PC-9 (cell line): ENCODE results near the gene APOA4. TPM values are rescaled to one million over a fixed set of nuclear protein-coding genes. Genes with fewer than 3 reads are reported as not detected.

Experiments used
- BruUV-seq: library from RNA; stranded (reverse); fragments of 400-500 nt; replicated peaks from 2 replicates; lab custom pipeline; 2021; lab: Mats Ljungman, UMichigan
- CTCF ChIA-PET: fragments of 300-600 bp; sonication (Branson Sonifier 250); formaldehyde crosslinking; loops from one replicate; lab custom pipeline; 2022; ENCODE audit warnings: antibody characterized with exemption; lab: Charles Lee
- POLR2A ChIA-PET: fragments of 300-600 bp; sonication (Branson Sonifier 250); formaldehyde crosslinking; loops from one replicate; lab custom pipeline; 2022; ENCODE audit warnings: antibody characterized with exemption; ENCODE audit not compliant: unreplicated experiment; lab: Charles Lee
- DNase-seq, 2 experiments: peaks; one replicate each; pipeline versions ENCODE4 v3.0.0 to v3.0.0-alpha.2; 2015 to 2022; ENCODE audit warnings: mixed read lengths in 1 of 2
- H2AFZ ChIP-seq: fragments of 200-600 bp; sonication (generic); 2 replicates; pipeline ENCODE4 v1.8.1; 2017; ENCODE audit warnings: antibody characterized with exemption
- H3F3A ChIP-seq: fragments of 200-600 bp; sonication (generic); 2 replicates; pipeline ENCODE4 v1.8.1; 2017; ENCODE audit warnings: antibody characterized with exemption, mild to moderate bottlenecking, low read depth; ENCODE audit not compliant: insufficient read depth
- H3K27ac ChIP-seq: fragments of 200-600 bp; sonication (generic); 2 replicates; pipeline ENCODE4 v1.6.1; 2016; ENCODE audit warnings: mixed run types
- H3K27me3 ChIP-seq: fragments of 200-600 bp; sonication (generic); 2 replicates; pipeline ENCODE4 v1.6.1; 2016; ENCODE audit warnings: low read depth, mixed run types; ENCODE audit not compliant: insufficient read depth
- H3K36me3 ChIP-seq: fragments of 200-600 bp; sonication (generic); 2 replicates; pipeline ENCODE4 v1.6.1; 2016; ENCODE audit warnings: low read depth, mixed run types
- H3K4me1 ChIP-seq: fragments of 200-600 bp; sonication (generic); replicated peaks from 2 replicates; pipeline ENCODE4 v1.6.1; 2016; ENCODE audit warnings: mixed run types; ENCODE audit not compliant: insufficient read depth
- H3K4me2 ChIP-seq: fragments of 200-600 bp; sonication (generic); 2 replicates; pipeline ENCODE4 v1.6.1; 2017; ENCODE audit warnings: mixed run types
- H3K4me3 ChIP-seq: fragments of 200-600 bp; sonication (generic); 2 replicates; pipeline ENCODE4 v1.6.1; 2016; ENCODE audit warnings: mixed run types
- H3K79me2 ChIP-seq: fragments of 200-600 bp; sonication (generic); 2 replicates; pipeline ENCODE4 v1.6.1; 2017; ENCODE audit warnings: low read depth, mixed run types
- H3K9me2 ChIP-seq: fragments of 200-600 bp; sonication (generic); 2 replicates; pipeline ENCODE4 v1.8.1; 2017; ENCODE audit warnings: mild to moderate bottlenecking; ENCODE audit not compliant: insufficient read depth
- H3K9me3 ChIP-seq: fragments of 200-600 bp; sonication (generic); 2 replicates; pipeline ENCODE4 v1.8.1; 2016; ENCODE audit warnings: low read depth; ENCODE audit not compliant: insufficient read depth
- H4K20me1 ChIP-seq: fragments of 200-600 bp; sonication (generic); 2 replicates; pipeline ENCODE4 v1.8.1; 2017; ENCODE audit not compliant: insufficient read depth
- EZH2 ChIP-seq: fragments of 200-600 bp; sonication (generic); IDR thresholded peaks from 2 replicates; pipeline ENCODE4 v1.8.0; 2017; ENCODE audit warnings: antibody characterized with exemption, low read depth
- intact Hi-C: fragments of 100-400 bp; cut with micrococcal nuclease; formaldehyde crosslinking; loops from one replicate; pipeline ENCODE4 v1.10.0; 2022; ENCODE audit not compliant: unreplicated experiment
- total RNA-seq: library from RNA; stranded (reverse); gene quantifications from 2 replicates; pipeline ENCODE4 v1.2.3, GENCODE V29; 2021
- TF ChIP-seq, protein P1 (sequence below): fragments of 200-600 bp; sonication (generic); conservative IDR thresholded peaks from 2 replicates; pipeline ENCODE4 v1.6.1; 2017; ENCODE audit warnings: mixed run types, antibody characterized with exemption, mild to moderate bottlenecking, moderate library complexity

Gene APOA4
- total RNA-seq, 1 experiment from 2014 or later = not detected

DNA sequence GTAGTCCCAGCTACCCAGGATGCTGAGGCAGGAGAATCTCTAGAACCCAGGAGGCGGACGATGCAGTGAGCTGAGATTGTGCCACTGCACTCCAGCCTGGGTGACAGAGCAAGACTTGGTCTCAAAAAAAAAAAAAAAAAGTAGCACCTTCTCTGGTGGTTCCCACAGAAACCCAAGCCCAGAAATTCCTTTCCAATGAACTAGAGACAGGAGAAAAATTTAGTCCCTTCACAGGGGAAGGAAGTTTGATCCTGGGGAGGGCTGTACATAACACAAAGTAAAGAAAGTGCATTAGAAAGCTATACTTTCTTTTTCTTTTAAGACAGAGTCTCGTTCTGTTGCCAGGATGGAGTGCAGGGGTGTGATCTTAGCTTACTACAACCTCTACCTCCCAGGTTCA, 39.8 kb upstream of the APOA4 start:
- no peak overlapping the region for H3K4me3 ChIP-seq
- no peak overlapping the region for H2AFZ ChIP-seq
- H3K9me2 ChIP-seq = no peaks in the 10 kb centered on the region
- ChIA-PET CTCF (no interaction called here), POLR2A (no interaction called here)
- intact Hi-C loops = no loop called here
- no peak overlapping the region for H3K4me2 ChIP-seq
- H4K20me1 ChIP-seq = no peaks in the 10 kb centered on the region
- no peaks in the 10 kb centered on the region for H3K79me2 ChIP-seq
- no peak for DNase-seq
- no TSS peak for BruUV-seq
- 0 out of 2 replicates have a peak, but pooled peaks cover 6% of the 10 kb centered on the region for H3K4me1 ChIP-seq
- TF ChIP-seq, protein P1, sequence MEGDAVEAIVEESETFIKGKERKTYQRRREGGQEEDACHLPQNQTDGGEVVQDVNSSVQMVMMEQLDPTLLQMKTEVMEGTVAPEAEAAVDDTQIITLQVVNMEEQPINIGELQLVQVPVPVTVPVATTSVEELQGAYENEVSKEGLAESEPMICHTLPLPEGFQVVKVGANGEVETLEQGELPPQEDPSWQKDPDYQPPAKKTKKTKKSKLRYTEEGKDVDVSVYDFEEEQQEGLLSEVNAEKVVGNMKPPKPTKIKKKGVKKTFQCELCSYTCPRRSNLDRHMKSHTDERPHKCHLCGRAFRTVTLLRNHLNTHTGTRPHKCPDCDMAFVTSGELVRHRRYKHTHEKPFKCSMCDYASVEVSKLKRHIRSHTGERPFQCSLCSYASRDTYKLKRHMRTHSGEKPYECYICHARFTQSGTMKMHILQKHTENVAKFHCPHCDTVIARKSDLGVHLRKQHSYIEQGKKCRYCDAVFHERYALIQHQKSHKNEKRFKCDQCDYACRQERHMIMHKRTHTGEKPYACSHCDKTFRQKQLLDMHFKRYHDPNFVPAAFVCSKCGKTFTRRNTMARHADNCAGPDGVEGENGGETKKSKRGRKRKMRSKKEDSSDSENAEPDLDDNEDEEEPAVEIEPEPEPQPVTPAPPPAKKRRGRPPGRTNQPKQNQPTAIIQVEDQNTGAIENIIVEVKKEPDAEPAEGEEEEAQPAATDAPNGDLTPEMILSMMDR = no peak
- TF ChIP-seq EZH2 = no peak
- H3K27ac ChIP-seq = no peak overlapping the region
- no peaks in the 10 kb centered on the region for H3K27me3 ChIP-seq
- peaks cover 9% of the 10 kb centered on the region; the same call in 1 of the 2 replicates for H3F3A ChIP-seq
- no peaks in the 10 kb centered on the region for H3K9me3 ChIP-seq
- peaks cover 21% of the 10 kb centered on the region for H3K36me3 ChIP-seq

GRCh38 chr11:116862185-116862584, 39.1 kb upstream of the APOA4 start:
- Histone ChIP-seq H3K27ac (no peak overlapping the region), H3K27me3 (no peaks in the 10 kb centered on the region), H2AFZ (no peak overlapping the region), H3K36me3 (peaks cover 19% of the 10 kb centered on the region), H3F3A (peaks cover 9% of the 10 kb centered on the region; the same call in 1 of the 2 replicates), H3K4me3 (no peak overlapping the region), H4K20me1 (no peaks in the 10 kb centered on the region), H3K4me1 (0 out of 2 replicates have a peak, but pooled peaks cover 6% of the 10 kb centered on the region), H3K4me2 (no peak overlapping the region), H3K79me2 (no peaks in the 10 kb centered on the region), H3K9me3 (no peaks in the 10 kb centered on the region), H3K9me2 (no peaks in the 10 kb centered on the region)
- ChIA-PET POLR2A (no interaction called here), CTCF (no interaction called here)
- DNase-seq = no peak
- TF ChIP-seq EZH2 = no peak
- TF ChIP-seq, protein P1 = no peak
- intact Hi-C loops = no loop called here
- BruUV-seq = no TSS peak

- H3F3A ChIP-seq = peaks cover 9% of the 10 kb centered on the region; the same call in 1 of the 2 replicates
- H2AFZ ChIP-seq = no peak overlapping the region
- no peaks in the 10 kb centered on the region for H3K79me2 ChIP-seq
- no peak for DNase-seq
- POLR2A ChIA-PET = no interaction called here
- intact Hi-C loops = no loop called here
- CTCF ChIA-PET = no interaction called here
- H3K27me3 ChIP-seq = no peaks in the 10 kb centered on the region
- 0 out of 2 replicates have a peak, but pooled peaks cover 6% of the 10 kb centered on the region for H3K4me1 ChIP-seq
- no peaks in the 10 kb centered on the region for H4K20me1 ChIP-seq
- BruUV-seq = no TSS peak
- H3K9me3 ChIP-seq = no peaks in the 10 kb centered on the region
- H3K36me3 ChIP-seq = peaks cover 13% of the 10 kb centered on the region; the same call in 1 of the 2 replicates
- no peak for TF ChIP-seq EZH2
- TF ChIP-seq, protein P1 = no peak
- 0 out of 2 replicates have a peak overlapping the region, but pooled peaks have one; percentile 2 for H3K27ac ChIP-seq
- H3K4me3 ChIP-seq = no peak overlapping the region
- no peak overlapping the region for H3K4me2 ChIP-seq
- no peaks in the 10 kb centered on the region for H3K9me2 ChIP-seq
These were observed 38.4 kb upstream of the APOA4 start for GRCh38 chr11:116861539-116861938.
